ENCODE measurements around the gene RNPS1. TPM values are rescaled to one million over a fixed set of nuclear protein-coding genes. Genes with fewer than 3 reads are reported as not detected.

The RNPS1 gene
- total and polyA plus RNA-seq, 4 donors = 92.0 to 144 (median 112) TPM

DNA sequence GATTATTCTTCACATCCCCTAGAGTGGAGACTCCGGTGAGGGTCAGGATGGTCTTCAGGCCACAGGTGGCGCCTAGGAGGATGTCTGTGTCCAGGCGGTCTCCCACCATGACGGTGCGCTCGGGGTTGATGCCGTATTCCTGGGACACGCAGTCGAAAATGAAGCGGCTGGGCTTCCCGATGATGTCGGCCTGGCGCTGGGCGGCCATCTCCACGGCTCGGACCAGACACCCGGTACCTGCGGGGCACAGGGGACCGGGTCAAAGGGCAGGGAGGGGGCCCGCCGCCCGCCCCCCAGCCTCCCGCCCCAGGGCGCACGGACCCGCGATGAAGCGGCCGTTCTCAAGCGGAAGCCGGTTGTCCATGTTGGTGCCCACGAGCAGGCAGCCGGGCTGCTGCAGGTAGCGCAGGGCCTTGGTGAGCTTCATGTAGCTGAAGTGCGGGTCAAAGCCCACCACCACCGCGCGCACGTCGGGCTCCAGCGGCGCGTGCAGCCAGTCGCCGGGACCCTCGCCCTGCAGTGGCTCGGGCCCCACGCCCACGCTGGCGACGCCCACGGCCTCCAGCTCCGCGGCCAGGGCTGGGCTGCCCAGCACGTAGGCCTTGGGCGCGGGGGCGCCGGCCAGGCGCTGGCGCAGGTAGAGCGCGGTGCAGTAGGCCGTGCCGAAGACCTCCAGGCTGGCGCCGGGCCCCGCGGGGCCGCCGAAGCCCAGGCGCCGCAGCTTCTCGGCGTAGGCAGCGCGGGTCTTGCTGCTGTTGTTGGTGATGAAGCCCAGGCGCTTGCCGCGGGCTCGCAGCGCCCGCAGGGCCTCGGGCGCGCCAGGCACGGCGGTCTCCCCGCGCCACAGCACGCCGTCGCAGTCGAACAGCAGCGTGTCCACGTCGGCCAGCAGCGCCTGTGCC is 53.9 kb downstream of the RNPS1 start:
- ATAC-seq (ENCODE audit: insufficient read depth, low FRiP score) (no peak), DNase-seq (no peak)
- Histone ChIP-seq H3K4me3 (peak overlapping the region; percentile 81), H3K36me3 (ENCODE audit: control insufficient read depth in 4 of 4, insufficient read depth in 4 of 4, low read length in 4 of 4) (peaks cover 0 to 11% (median 2%) of the 10 kb centered on the region in 4 donors), H3K9ac (ENCODE audit: insufficient read depth in 1 of 2, low read length in 2 of 2) (peak overlapping the region in 1 of 2 donors; percentile 47), H3K4me1 (ENCODE audit: control insufficient read depth in 5 of 5, insufficient read depth in 5 of 5, low read length in 5 of 5) (peaks cover 0 to 20% (median 9%) of the 10 kb centered on the region in 5 donors), H3K27ac (ENCODE audit: low read depth in 1 of 2, low read length in 1 of 2) (peak overlapping the region; percentile 95), H3K27me3 (ENCODE audit: control insufficient read depth in 3 of 3, insufficient read depth in 3 of 3, low read length in 2 of 3) (no peaks in the 10 kb centered on the region), H3K9me3 (ENCODE audit: control insufficient read depth in 4 of 4, insufficient read depth in 3 of 4, low read length in 3 of 4) (no peaks in the 10 kb centered on the region)
- WGBS, 2 donors = 1% methylated on average over 80 to 98 of the region's 98 CpGs
- TF ChIP-seq CTCF (IDR thresholded peaks at IDR 0.05; ENCODE audit: control extremely low read depth, extremely low read depth) = no peak

- no peak for TF ChIP-seq CTCF (IDR thresholded peaks at IDR 0.05; ENCODE audit: control extremely low read depth, extremely low read depth)
- ATAC-seq (ENCODE audit: insufficient read depth, low FRiP score) (no peak), DNase-seq (no peak)
- H3K27ac ChIP-seq (ENCODE audit: low read depth in 1 of 2, low read length in 1 of 2) = peak overlapping the region; percentile 76 to 95
- no peak overlapping the region for H3K4me3 ChIP-seq
- H3K27me3 ChIP-seq (ENCODE audit: control insufficient read depth in 3 of 3, insufficient read depth in 3 of 3, low read length in 2 of 3) = no peaks in the 10 kb centered on the region
- peaks cover 0 to 20% (median 9%) of the 10 kb centered on the region in 5 donors for H3K4me1 ChIP-seq (ENCODE audit: control insufficient read depth in 5 of 5, insufficient read depth in 5 of 5, low read length in 5 of 5)
- peaks cover 0 to 25% (median 4%) of the 10 kb centered on the region in 4 donors for H3K36me3 ChIP-seq (ENCODE audit: control insufficient read depth in 4 of 4, insufficient read depth in 4 of 4, low read length in 4 of 4)
- H3K9me3 ChIP-seq (ENCODE audit: control insufficient read depth in 4 of 4, insufficient read depth in 3 of 4, low read length in 3 of 4) = no peaks in the 10 kb centered on the region
- H3K9ac ChIP-seq (ENCODE audit: insufficient read depth in 1 of 2, low read length in 2 of 2) = no peak overlapping the region
- 49 to 61% methylated on average over 19 of the region's 19 CpGs for WGBS, 2 donors
These were observed 55.3 kb downstream of the RNPS1 start for GRCh38 chr16:2212362-2213324.

DNA sequence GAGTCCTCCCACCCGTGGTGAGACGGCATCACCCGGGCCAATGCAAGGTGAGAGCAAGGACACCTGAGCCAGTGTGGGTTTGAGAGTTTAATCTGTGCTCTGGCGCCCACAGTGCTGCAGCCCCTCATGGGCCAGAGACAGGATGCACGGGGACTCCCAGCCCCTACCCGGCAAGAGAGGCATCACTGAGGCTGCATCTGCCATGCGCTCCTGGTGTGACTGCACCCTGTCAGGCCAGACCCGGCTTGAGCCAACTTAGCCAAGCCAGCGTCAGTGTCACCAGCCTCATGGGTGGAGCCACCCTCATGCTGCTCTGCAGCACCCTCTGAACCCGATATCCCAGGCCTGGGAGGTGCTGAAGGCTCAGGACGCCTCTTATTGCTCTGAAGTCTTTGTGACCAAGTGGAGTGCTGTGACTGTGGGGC is 56.0 kb downstream of the RNPS1 start:
- TF ChIP-seq CTCF (IDR thresholded peaks at IDR 0.05; ENCODE audit: control extremely low read depth, extremely low read depth) = no peak
- ATAC-seq (ENCODE audit: insufficient read depth, low FRiP score) (no peak), DNase-seq (no peak)
- Histone ChIP-seq H3K9ac (ENCODE audit: insufficient read depth in 1 of 2, low read length in 2 of 2) (no peak overlapping the region), H3K27me3 (ENCODE audit: control insufficient read depth in 3 of 3, insufficient read depth in 3 of 3, low read length in 2 of 3) (no peaks in the 10 kb centered on the region), H3K9me3 (ENCODE audit: control insufficient read depth in 4 of 4, insufficient read depth in 3 of 4, low read length in 3 of 4) (no peaks in the 10 kb centered on the region), H3K4me3 (no peak overlapping the region), H3K27ac (ENCODE audit: low read depth in 1 of 2, low read length in 1 of 2) (peak overlapping the region; percentile 58 to 76), H3K4me1 (ENCODE audit: control insufficient read depth in 5 of 5, insufficient read depth in 5 of 5, low read length in 5 of 5) (peaks cover 0 to 20% (median 9%) of the 10 kb centered on the region in 5 donors), H3K36me3 (ENCODE audit: control insufficient read depth in 4 of 4, insufficient read depth in 4 of 4, low read length in 4 of 4) (peaks cover 0 to 32% (median 4%) of the 10 kb centered on the region in 4 donors)
- 82 to 89% methylated on average over 11 of the region's 11 CpGs for WGBS, 2 donors

Data from lung (tissue), 12 donors.